Sigmoid colon (tissue), 7 donors: Measurements from ENCODE around the gene PLIN4. TPM values are rescaled to one million over a fixed set of nuclear protein-coding genes. Genes with fewer than 3 reads are reported as not detected.
"Not testable (repeated sequence)": the region's sequence is repeated elsewhere in the genome, so short reads cannot be mapped to it uniquely, and the experiment has no call there.

Experiments
- DNase-seq: peaks from one replicate; pipeline ENCODE4 v3.0.0-alpha.2; 2019
- H3K27ac ChIP-seq, 4 donors: fragments of 200-600 bp; sonication (generic); one replicate each; pipeline ENCODE4 v1.5.1; 2016 to 2019; ENCODE audit warnings: mild to moderate bottlenecking in 1 of 4
- H3K27me3 ChIP-seq, 3 donors: fragments of 200-600 bp; sonication (generic); one replicate each; pipeline ENCODE4 v1.5.1; 2019; ENCODE audit warnings: mild to moderate bottlenecking in 1 of 3
- H3K36me3 ChIP-seq, 4 donors: fragments of 200-600 bp; sonication (generic); one replicate each; pipeline ENCODE4 v1.5.1; 2016 to 2019
- H3K4me1 ChIP-seq, 4 donors: fragments of 200-600 bp; sonication (generic); one replicate each; pipeline ENCODE4 v1.5.1; 2017 to 2019
- H3K4me3 ChIP-seq, 4 donors: fragments of 200-600 bp; sonication (generic); one replicate each; pipeline ENCODE4 v1.5.1; 2017 to 2019; ENCODE audit warnings: mild to moderate bottlenecking in 2 of 4, moderate library complexity in 1 of 4
- H3K9me3 ChIP-seq, 4 donors: fragments of 200-600 bp in 3 of 4; sonication (generic) in 3 of 4; one replicate each; pipeline versions ENCODE4 v1.5.1 to v1.6.1; 2013 to 2019
- EP300 ChIP-seq, 4 donors: sonication (generic); formaldehyde crosslinking; IDR thresholded peaks; one replicate each; pipeline ENCODE4 v1.6.1; 2017; ENCODE audit warnings: antibody characterized with exemption in 4 of 4
- POLR2A ChIP-seq, 2 donors: fragments of 450-650 bp; IDR thresholded peaks; one replicate each; pipeline ENCODE4 v1.6.1; 2016; ENCODE audit warnings: antibody characterized with exemption in 2 of 2, mild to moderate bottlenecking in 2 of 2, moderate library complexity in 2 of 2
- POLR2AphosphoS5 ChIP-seq, 4 donors: sonication (generic); formaldehyde crosslinking; IDR thresholded peaks; one replicate each; pipeline ENCODE4 v1.6.1; 2017; ENCODE audit warnings: antibody characterized with exemption in 4 of 4
- WGBS, 2 donors: extraction: QIAGEN DNeasy Blood & Tissue Kit; methylation state at CpG; one replicate each; pipeline ENCODE4 v1.1.7; 2013; 5-methylcytosine and 5-hydroxymethylcytosine counted together
- intact Hi-C: fragments of 100-400 bp; cut with DNase I; formaldehyde crosslinking; loops from one replicate; pipeline ENCODE4 v1.15.1; 2023
- polyA plus RNA-seq, 3 donors: library from polyadenylated mRNA; stranded (reverse); fragments of 200-250 nt; gene quantifications; one replicate each; pipeline ENCODE4 v1.2.3, GENCODE V29; 2013
- total RNA-seq, 4 donors: library from RNA; depleted of rRNA; stranded (reverse); fragments of >200 nt; gene quantifications; one replicate each; pipeline ENCODE4 v1.1.0, GENCODE V29; 2016
- TF ChIP-seq, protein P1 (sequence below), 4 experiments: fragments of 450-650 bp in 3 of 4; fragments of 200-600 bp in 1 of 4; IDR thresholded peaks; one replicate each; pipeline ENCODE4 v1.5.1; 2016 to 2019; ENCODE audit warnings: antibody characterized with exemption in 4 of 4, mild to moderate bottlenecking in 3 of 4, moderate library complexity in 2 of 4
- donor health status: healthy with polysubstance abuse.
- donor health status: Bipolar disorder and iron deficiency.
- donor health status: healthy.

The PLIN4 gene
- total and polyA plus RNA-seq, 7 donors: 0.69 to 71.7 (median 41.3) TPM

GRCh38 chr19:4547303-4548237, 29.3 kb upstream of the PLIN4 start:
- H3K4me3 ChIP-seq: no peak overlapping the region
- H3K36me3 ChIP-seq: no peaks in the 10 kb centered on the region
- H3K27me3 ChIP-seq: no peaks in the 10 kb centered on the region
- intact Hi-C loops: no loop called here
- H3K4me1 ChIP-seq: no peaks in the 10 kb centered on the region
- no peaks in the 10 kb centered on the region for H3K9me3 ChIP-seq
- 44 to 70% methylated on average over 32 of the region's 32 CpGs for WGBS, 2 donors
- no peak overlapping the region for H3K27ac ChIP-seq
- DNase-seq: no peak
- TF ChIP-seq POLR2A (IDR thresholded peaks at IDR 0.05): no peak
- TF ChIP-seq POLR2AphosphoS5 (IDR thresholded peaks at IDR 0.05): no peak
- TF ChIP-seq, protein P1, sequence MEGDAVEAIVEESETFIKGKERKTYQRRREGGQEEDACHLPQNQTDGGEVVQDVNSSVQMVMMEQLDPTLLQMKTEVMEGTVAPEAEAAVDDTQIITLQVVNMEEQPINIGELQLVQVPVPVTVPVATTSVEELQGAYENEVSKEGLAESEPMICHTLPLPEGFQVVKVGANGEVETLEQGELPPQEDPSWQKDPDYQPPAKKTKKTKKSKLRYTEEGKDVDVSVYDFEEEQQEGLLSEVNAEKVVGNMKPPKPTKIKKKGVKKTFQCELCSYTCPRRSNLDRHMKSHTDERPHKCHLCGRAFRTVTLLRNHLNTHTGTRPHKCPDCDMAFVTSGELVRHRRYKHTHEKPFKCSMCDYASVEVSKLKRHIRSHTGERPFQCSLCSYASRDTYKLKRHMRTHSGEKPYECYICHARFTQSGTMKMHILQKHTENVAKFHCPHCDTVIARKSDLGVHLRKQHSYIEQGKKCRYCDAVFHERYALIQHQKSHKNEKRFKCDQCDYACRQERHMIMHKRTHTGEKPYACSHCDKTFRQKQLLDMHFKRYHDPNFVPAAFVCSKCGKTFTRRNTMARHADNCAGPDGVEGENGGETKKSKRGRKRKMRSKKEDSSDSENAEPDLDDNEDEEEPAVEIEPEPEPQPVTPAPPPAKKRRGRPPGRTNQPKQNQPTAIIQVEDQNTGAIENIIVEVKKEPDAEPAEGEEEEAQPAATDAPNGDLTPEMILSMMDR (IDR thresholded peaks at IDR 0.05): no peak
- no peak for TF ChIP-seq EP300 (IDR thresholded peaks at IDR 0.05)

GRCh38 chr19:4543842-4544647, 25.8 kb upstream of the PLIN4 start:
- Histone ChIP-seq H3K36me3 (no peaks in the 10 kb centered on the region), H3K4me3 (no peak overlapping the region), H3K27me3 (no peaks in the 10 kb centered on the region), H3K4me1 (no peaks in the 10 kb centered on the region), H3K9me3 (peaks cover 0 to 6% (median 2%) of the 10 kb centered on the region in 4 donors), H3K27ac (no peak overlapping the region)
- intact Hi-C loops: no loop called here
- TF ChIP-seq EP300 (IDR thresholded peaks at IDR 0.05): no peak
- no peak for TF ChIP-seq POLR2A (IDR thresholded peaks at IDR 0.05)
- no peak for TF ChIP-seq POLR2AphosphoS5 (IDR thresholded peaks at IDR 0.05)
- TF ChIP-seq, protein P1 (IDR thresholded peaks at IDR 0.05): no peak
- 91 to 93% methylated on average over 87 of the region's 87 CpGs for WGBS, 2 donors
- DNase-seq: no peak

DNA sequence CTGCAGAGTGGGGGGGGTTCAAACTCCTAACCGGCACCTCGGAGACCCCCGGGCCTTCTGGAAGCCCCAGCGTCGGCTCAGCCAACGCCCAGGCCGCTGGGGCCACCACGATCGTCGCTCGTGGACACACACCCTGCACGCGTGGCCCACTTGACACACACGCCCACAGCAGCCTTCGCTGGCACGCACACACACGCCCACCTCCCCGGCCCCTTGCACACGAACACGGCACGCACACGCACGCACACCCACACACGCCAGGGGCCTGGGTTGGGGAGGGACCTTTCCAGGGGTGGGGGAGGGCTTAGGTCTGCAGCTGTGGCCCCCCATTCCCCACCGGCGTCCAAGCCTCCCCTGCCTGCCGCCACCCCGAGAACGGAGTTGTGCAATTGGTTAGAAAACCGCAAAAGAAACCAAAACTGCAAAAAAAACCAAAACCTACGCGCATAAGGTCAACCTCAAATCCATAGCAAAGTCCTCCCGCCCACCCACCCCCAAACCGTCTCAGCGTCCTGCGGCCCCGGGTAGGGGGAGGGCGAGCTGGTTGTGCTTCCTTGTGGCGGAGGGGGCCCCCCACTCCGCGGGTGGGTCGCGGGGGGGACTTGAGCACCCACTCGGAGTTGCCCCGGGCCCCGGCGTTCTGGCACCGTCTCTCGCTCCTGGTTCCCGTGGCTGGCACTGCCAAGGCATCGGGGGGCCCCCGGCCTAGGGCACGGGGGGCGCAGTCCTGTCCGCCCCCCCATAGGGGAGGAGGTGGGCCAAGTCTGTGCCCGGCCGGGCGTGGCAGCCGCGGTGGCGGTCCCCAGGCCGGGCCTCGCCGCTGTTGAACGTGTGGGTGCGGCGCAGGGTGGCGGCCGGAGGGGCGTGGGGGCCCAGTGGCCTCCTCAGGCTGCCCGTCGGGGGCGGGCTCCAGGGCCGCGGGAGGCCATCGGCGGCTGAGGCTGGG, 24.9 kb upstream of the PLIN4 start:
- no peaks in the 10 kb centered on the region for H3K36me3 ChIP-seq
- WGBS, 2 donors: 78 to 82% methylated on average over 77 of the region's 77 CpGs
- H3K4me1 ChIP-seq: no peaks in the 10 kb centered on the region
- peaks cover 0 to 6% (median 2%) of the 10 kb centered on the region in 4 donors for H3K9me3 ChIP-seq
- no peak for DNase-seq
- H3K27ac ChIP-seq: no peak overlapping the region
- H3K4me3 ChIP-seq: peak overlapping the region in 1 of 4 donors; percentile 13
- H3K27me3 ChIP-seq: no peaks in the 10 kb centered on the region
- intact Hi-C loops: no loop called here
- TF ChIP-seq EP300 (IDR thresholded peaks at IDR 0.05) (no peak), POLR2A (IDR thresholded peaks at IDR 0.05) (no peak), POLR2AphosphoS5 (IDR thresholded peaks at IDR 0.05) (no peak)
- TF ChIP-seq, protein P1 (IDR thresholded peaks at IDR 0.05): no peak

GRCh38 chr19:4541806-4542145, 23.5 kb upstream of the PLIN4 start:
- H3K4me3 ChIP-seq, H3K27me3 ChIP-seq, H3K4me1 ChIP-seq, DNase-seq, intact Hi-C loops, H3K36me3 ChIP-seq, H3K9me3 ChIP-seq: not testable (repeated sequence)
- H3K27ac ChIP-seq: peak overlapping the region in 1 of 4 donors; percentile 25
- WGBS, 2 donors: 92 to 94% methylated on average over 12 of the region's 12 CpGs
